HepG2 (cell line): ENCODE data around the gene PEPD. TPM values are rescaled to one million over a fixed set of nuclear protein-coding genes. Genes with fewer than 3 reads are reported as not detected.
A peak's percentile ranks its signal among the peaks of the same experiment; 100 is the strongest.

ENCODE experiments used
- ATF4 ChIP-seq, 2 experiments: fragments of 450-650 bp in 1 of 2; sonication (generic) in 1 of 2; formaldehyde crosslinking; IDR thresholded peaks; 2 replicates each; pipeline versions ENCODE4 v1.5.0 to v1.8.0; 2020 to 2022; ENCODE audit warnings: mild to moderate bottlenecking in 1 of 2, missing genetic modification reagents in 1 of 2
- DZIP1 ChIP-seq: sonication (generic); formaldehyde crosslinking; IDR thresholded peaks from 2 replicates; pipeline ENCODE4 v1.5.0; 2020; ENCODE audit warnings: mild to moderate bottlenecking, missing genetic modification reagents
- GPBP1L1 ChIP-seq: sonication (generic); formaldehyde crosslinking; IDR thresholded peaks from 2 replicates; pipeline ENCODE4 v1.5.0; 2020; ENCODE audit warnings: mild to moderate bottlenecking, missing genetic modification reagents
- HDAC6 ChIP-seq: fragments of 200-600 bp; sonication (generic); IDR thresholded peaks from 2 replicates; pipeline ENCODE4 v1.7.0; 2017; ENCODE audit warnings: mild to moderate bottlenecking, antibody characterized with exemption, low read length, low read depth
- HMGA1 ChIP-seq: sonication (generic); formaldehyde crosslinking; conservative IDR thresholded peaks from 2 replicates; pipeline ENCODE4 v1.4.0; 2020; ENCODE audit warnings: missing genetic modification reagents
- NCOA1 ChIP-seq: sonication (generic); formaldehyde crosslinking; IDR thresholded peaks from 2 replicates; pipeline ENCODE4 v1.9.0; 2021; ENCODE audit warnings: missing genetic modification reagents
- TEF ChIP-seq: sonication (generic); formaldehyde crosslinking; IDR thresholded peaks from 2 replicates; pipeline ENCODE4 v1.5.0; 2020; ENCODE audit warnings: missing genetic modification reagents
- ZMYM2 ChIP-seq: sonication (generic); formaldehyde crosslinking; IDR thresholded peaks from 2 replicates; pipeline ENCODE4 v1.8.0; 2022; ENCODE audit warnings: mild to moderate bottlenecking, missing genetic modification reagents
- ZNF367 ChIP-seq: sonication (generic); formaldehyde crosslinking; IDR thresholded peaks from 2 replicates; pipeline ENCODE4 v1.4.0; 2020; ENCODE audit warnings: missing genetic modification reagents, borderline replicate concordance
- ZNF484 ChIP-seq: sonication (generic); formaldehyde crosslinking; IDR thresholded peaks from 2 replicates; pipeline ENCODE4 v1.5.1; 2020; ENCODE audit warnings: mild to moderate bottlenecking, low read depth, missing genetic modification reagents, borderline replicate concordance
- polyA plus RNA-seq, 8 experiments: library from polyadenylated mRNA; depleted of rRNA in 3 of 8; stranded (reverse) in 7 of 8; unstranded in 1 of 8; fragments of >200 nt; fragmentation: Illumina TruSeq in 4 of 8; extraction: Trizol in 4 of 8; gene quantifications; 2 replicates each; pipeline versions ENCODE4 v1.2.1 to v1.2.3, GENCODE V29; 2011 to 2016; ENCODE audit warnings: low read depth in 4 of 8, missing spikeins in 1 of 8, mixed read lengths in 1 of 8; ENCODE audit not compliant: insufficient read depth in 1 of 8
- total RNA-seq, 5 experiments: library from RNA; depleted of rRNA; stranded (reverse); fragments of >200 nt; fragmentation: Illumina TruSeq; extraction: Trizol; gene quantifications; 2 replicates each; pipeline ENCODE4 v1.2.3, GENCODE V29; 2016; ENCODE audit warnings: low read depth in 1 of 5

Gene PEPD
- total and polyA plus RNA-seq, 2 of the 13 experiments (the other 11 are each of a cell fraction or from before 2014, with no cell fraction given) = 60.7 to 75.1 TPM

- TF ChIP-seq ZNF484 (no peak), DZIP1 (CRISPR knock-in tag) (0 out of 2 replicates have a peak, but pooled peaks have one; percentile 5), ATF4 (CRISPR knock-in tag; IDR thresholded peaks at IDR 0.05) (no peak), ZMYM2 (no peak), HMGA1 (CRISPR knock-in tag) (no peak), NCOA1 (no peak), HDAC6 (no peak), TEF (no peak), ZNF367 (CRISPR knock-in tag) (no peak), GPBP1L1 (CRISPR knock-in tag) (no peak)
- TF ChIP-seq, all 625 proteins: peak for 3
These were observed 115.8 kb downstream of the PEPD start (continued) for GRCh38 chr19:33405553-33406461.
